GM18505 (cell line): ENCODE data around the gene TM4SF4.

Experiments used
- ATAC-seq: cut with Tn5 transposase; IDR thresholded peaks from one replicate; pipeline ENCODE4 v1.9.1; 2021; ENCODE audit not compliant: unreplicated experiment
- POLR2A ChIP-seq: IDR thresholded peaks from 4 replicates; pipeline ENCODE4 v1.6.1; 2011; ENCODE audit warnings: borderline replicate concordance; ENCODE audit not compliant: insufficient read depth, insufficient read length; ENCODE audit errors: extremely low read depth

The TM4SF4 gene

DNA sequence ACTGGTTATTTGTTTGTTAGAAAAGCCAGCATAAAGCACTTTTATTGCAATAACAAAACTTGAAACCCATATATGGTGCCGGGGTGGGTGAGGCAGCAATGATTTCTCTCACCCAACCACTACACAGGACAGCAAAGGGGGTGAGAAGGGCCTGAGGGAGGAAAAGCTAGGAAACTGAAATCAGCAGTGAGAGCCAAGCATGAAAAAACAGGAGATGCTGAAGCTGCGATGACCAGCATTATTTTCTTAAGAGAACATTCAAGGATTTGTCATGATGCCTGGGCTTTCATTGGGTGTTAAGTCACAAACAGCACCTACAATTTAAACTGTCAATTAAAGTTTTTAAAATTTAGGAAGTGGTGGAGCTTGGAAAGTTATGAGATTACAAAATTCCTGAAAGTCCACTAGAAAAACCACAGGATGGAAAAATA is 11.9 kb upstream of the TM4SF4 start:
- no peak for TF ChIP-seq POLR2A
- ATAC-seq, result no peak

DNA sequence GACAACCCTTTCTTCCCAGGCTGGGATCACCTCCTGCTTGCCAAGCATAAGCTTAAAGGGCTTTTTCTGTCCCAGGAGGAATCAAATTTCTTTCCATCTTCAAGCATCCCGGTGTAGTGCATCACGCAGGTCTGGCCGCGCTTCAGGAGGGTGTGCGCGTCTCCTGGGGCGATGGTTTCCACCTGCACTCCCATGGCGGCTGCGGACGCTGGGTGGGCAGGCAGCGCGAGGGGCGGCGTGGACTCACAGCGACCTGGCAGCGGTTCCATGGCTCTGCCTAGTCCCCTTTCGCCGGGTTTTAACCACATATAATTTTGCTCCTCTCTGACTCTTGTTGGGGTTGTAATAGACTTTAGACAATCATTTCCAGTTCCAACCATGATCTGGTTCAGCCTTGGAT is 10.6 kb upstream of the TM4SF4 start:
- no peak for ATAC-seq
- no peak for TF ChIP-seq POLR2A

DNA sequence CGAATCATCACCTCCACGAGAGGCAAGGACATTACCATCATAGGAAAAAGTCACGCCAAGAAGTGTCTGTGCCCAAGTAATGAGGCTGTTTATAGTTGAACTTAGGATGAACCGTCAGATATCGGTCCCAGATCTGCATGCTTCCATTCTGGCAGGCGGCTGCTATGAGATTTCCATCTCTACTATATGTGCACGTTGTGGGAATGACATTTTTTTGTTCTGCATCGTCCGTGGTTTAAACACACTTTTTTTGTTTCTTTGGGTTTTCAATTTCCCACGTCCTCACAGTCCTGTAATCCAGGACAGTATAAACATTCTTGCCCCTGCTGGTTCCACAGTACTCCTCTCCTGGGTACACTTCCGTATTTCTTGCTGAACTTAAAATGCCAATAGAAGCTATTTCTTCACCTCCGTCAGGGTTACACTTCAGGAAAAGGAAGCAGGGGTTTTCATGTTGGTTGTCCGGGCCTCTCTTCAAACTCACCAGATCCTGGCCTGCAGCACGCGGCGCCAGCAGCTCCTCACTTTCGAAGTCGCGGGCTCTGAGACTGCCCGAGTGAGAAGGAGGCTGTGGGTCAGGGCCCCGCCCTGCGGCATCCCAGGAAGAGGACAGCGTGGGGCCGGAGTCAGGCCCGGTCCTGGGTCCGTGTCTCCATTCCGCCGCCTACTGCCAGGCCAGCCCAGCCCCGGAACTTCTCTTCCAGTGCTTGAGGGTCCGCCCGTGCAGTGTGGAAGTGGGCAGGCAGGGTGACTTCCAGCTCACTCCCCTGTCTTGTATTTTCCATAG is 9.8 kb upstream of the TM4SF4 start:
- ATAC-seq, result no peak
- no peak for TF ChIP-seq POLR2A

GRCh38 chr3:149465351-149465883 is 9.1 kb upstream of the TM4SF4 start:
- no peak for TF ChIP-seq POLR2A

GRCh38 chr3:149466192-149466591 is 8.3 kb upstream of the TM4SF4 start:
- ATAC-seq, result no peak
- TF ChIP-seq POLR2A, result no peak

More at GRCh38 chr3:149465351-149465883, 9.1 kb upstream of the TM4SF4 start:
- ATAC-seq, result no peak

GRCh38 chr3:149468504-149469212 is 5.8 kb upstream of the TM4SF4 start:
- ATAC-seq, result peak; percentile 90
- no peak for TF ChIP-seq POLR2A

- ATAC-seq, result no peak
- TF ChIP-seq POLR2A, result no peak
Observed at GRCh38 chr3:149470381-149470780, 4.1 kb upstream of the TM4SF4 start.

DNA sequence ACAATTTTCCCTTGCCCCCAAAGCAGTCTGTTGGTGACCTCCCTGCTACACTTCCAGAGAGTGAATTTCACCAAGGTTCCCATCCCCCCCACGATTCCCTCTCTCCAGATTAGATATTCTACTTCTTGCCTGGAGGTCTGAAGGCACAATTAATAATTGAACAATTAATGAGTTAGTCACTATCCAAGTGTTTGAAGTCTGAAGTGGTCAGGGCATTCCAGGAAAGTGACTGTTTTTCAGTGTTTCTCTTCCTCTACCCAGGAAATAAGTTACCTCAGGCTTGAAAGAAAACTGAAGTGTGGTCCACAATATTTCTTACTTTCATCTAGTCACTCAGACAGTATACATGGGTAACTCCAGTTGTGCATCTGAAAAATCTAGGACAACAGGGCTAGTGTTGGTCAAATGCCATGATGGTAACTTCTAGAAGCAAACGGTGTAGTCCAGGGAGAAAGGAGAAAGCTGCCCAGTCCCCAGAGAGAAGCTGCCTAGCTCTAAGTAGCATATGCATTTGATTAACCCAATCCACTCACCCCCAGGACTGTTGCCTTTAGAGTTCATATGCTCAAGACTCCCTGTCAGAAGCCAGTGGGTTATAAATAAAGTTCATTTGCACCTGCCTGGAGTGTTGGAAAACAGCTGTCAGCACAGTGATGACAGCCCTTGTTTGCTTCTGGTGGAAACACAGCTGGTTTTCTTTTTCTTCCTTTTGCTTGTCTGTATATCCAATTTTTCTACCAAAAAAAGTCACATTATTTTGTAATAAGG is 2.3 kb upstream of the TM4SF4 start:
- ATAC-seq, result no peak
- no peak for TF ChIP-seq POLR2A

DNA sequence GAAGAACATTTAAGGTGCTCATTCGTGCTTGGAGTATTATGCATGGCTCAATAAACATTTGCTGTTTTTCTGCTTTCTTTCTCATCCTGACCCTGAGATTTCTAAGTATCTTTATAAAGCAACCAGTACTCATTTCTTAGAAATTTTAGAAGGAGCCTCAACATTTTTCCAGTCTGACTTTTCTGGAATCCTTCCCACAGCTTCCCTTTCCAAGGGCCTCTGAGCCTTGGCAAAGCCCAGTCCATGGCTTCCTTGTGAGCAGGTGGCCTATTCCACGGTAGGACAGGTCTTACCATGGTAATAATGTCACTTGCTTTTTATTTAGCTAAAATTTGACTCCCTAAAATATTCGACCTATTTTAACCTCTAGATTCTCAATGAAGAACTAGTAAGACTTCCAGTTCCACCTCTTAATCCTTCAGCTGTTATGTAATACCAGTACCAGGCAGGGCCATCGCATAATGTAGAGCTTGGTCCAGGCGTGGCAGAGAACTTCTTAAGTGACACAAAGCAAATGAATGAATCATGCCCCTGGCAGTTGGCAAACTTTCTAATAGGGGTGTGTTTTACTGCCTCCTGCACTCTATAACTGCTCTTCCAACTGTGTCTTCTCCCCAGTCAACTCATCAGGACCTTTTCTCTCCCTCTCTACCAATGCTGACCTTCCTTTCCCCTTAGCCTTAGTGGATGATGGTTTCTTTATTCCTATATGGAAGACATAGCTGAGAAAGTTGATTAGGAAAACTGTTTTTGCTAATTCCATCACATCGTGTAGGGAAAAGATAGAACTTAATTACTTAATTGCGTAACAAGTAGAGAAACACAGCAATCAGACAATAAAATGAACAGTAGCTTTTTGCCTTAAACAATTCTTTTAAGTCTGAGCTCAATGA is 894 bp upstream of the TM4SF4 start:
- ATAC-seq, result no peak
- no peak for TF ChIP-seq POLR2A

- no peak for TF ChIP-seq POLR2A
- no peak for ATAC-seq
Observed at GRCh38 chr3:149475451-149476060, 1.1 kb downstream of the TM4SF4 start.

GRCh38 chr3:149476225-149476624 is 1.7 kb downstream of the TM4SF4 start:
- no peak for ATAC-seq
- TF ChIP-seq POLR2A, result no peak

DNA sequence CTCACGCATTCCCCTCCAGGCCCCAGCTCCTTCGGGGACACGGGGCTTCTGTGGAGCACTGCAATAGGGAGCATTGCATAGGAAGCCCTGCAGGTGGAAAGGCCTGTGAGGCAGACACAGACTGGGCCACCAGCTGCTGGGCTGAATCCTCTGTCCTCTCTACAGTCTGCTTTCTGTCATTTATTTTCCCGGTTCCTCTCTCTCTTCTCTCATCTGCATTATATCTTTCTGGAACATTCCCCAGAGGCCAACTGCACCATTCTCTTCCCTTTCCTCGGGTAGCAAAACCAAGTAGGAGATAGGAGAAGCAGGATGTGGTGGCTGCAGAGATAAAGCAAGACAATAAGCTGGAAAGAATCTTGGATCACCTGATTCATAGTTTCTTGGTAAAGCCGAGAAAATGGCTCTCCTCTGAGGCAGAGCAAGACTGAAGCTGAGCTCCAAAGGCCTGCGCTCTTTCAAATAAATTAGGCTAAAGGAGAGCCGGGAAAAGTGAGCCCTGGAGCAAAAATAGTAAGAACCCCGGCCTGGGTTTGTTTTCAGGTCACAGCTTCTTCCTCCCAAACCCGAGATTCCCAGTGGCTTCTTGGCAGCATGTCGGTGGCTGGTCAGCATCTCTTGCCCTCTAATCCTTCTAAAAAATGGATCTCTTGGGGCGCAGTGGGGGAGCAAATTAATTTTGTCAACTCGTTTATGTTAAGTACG is 5.3 kb downstream of the TM4SF4 start:
- ATAC-seq, result no peak
- no peak for TF ChIP-seq POLR2A

DNA sequence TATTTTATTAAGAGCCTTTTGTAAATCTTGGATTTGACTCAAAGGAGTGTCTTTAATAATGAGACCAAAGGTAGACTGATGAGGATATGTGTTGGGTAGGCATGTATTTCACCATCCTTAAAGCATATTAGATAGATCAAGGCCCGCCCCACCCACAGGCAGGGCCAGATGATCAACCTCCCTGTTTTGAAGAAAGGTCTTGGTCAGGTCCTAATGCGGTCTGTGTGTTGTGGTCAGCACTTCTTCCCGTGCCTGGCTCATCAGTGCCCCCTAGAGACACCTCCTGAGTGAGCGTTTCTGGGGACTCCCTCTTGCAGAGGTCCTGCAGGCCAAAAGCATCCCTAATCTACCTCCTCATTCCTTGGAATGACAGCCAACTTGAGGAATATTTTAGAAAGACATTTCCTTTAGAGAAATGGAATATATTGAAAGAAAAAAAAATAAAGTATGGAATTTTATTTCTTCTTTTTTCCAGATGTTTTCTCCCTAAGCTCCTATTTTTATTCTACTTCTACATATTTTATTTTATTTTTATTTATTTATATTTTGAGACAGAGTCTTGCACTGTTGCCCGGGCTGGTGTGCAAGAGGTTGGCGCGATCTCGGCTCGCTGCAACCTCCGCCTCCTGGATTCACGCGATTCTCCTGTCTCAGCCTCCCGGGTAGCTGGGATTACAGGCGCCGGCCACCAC is 6.0 kb downstream of the TM4SF4 start:
- ATAC-seq, result peak; percentile 88
- TF ChIP-seq POLR2A, result no peak
